OCI-LY3 (cell line): ENCODE results near the gene ARMC12.

Experiments used
- H2AFZ ChIP-seq: fragments of 200-600, 300-600 bp; shearing (Covaris generic); 2 replicates; pipeline ENCODE4 v1.6.0; 2014; ENCODE audit warnings: antibody characterized with exemption, low read depth, low read length
- H3K27ac ChIP-seq: fragments of 200-600, 300-600 bp; sonication (generic); 2 replicates; pipeline ENCODE4 v1.5.1; 2014; ENCODE audit warnings: mild to moderate bottlenecking, low read length, moderate library complexity, mixed read lengths
- H3K27me3 ChIP-seq: fragments of 200-600, 300-600 bp; sonication (generic); 2 replicates; pipeline ENCODE4 v1.6.1; 2014; ENCODE audit warnings: low read depth, low read length, mixed read lengths
- H3K36me3 ChIP-seq: fragments of 200-600, 300-600 bp; sonication (generic); replicated peaks from 2 replicates; pipeline ENCODE3; 2014; ENCODE audit warnings: low read depth, low read length, mixed read lengths
- H3K4me1 ChIP-seq: fragments of 300-600, 200-600 bp; sonication (generic); 2 replicates; pipeline ENCODE4 v1.6.1; 2014; ENCODE audit warnings: low read length, mixed read lengths
- H3K4me2 ChIP-seq: fragments of 200-600, 300-600 bp; sonication (generic); 2 replicates; pipeline ENCODE4 v1.6.1; 2014; ENCODE audit warnings: low read length, mixed read lengths
- H3K4me3 ChIP-seq: fragments of 300-600, 200-600 bp; sonication (generic); 2 replicates; pipeline ENCODE4 v1.5.1; 2014; ENCODE audit warnings: antibody characterized with exemption, mild to moderate bottlenecking, low read length, moderate library complexity
- H3K79me2 ChIP-seq: fragments of 300-600, 200-600 bp; shearing (Covaris generic); 2 replicates; pipeline ENCODE4 v1.6.1; 2014; ENCODE audit warnings: mild to moderate bottlenecking, low read length, mixed read lengths
- H3K9ac ChIP-seq: fragments of 300-600, 200-600 bp; shearing (Covaris generic); 2 replicates; pipeline ENCODE4 v1.6.0; 2014; ENCODE audit warnings: mild to moderate bottlenecking, low read length, moderate library complexity
- H3K9me3 ChIP-seq: fragments of 200-600, 300-600 bp; shearing (Covaris generic); 2 replicates; pipeline ENCODE4 v1.6.1; 2014; ENCODE audit warnings: low read length, mixed read lengths; ENCODE audit not compliant: insufficient read depth
- H4K20me1 ChIP-seq: fragments of 200-600, 300-600 bp; sonication (generic); 2 replicates; pipeline ENCODE4 v1.6.1; 2016; ENCODE audit warnings: low read length, mixed read lengths; ENCODE audit not compliant: insufficient read depth
- CTCF ChIP-seq: fragments of 200-600, 300-600 bp; sonication (generic); IDR thresholded peaks from 2 replicates; pipeline ENCODE4 v1.5.1; 2014; ENCODE audit warnings: antibody characterized with exemption, low read length, low read depth
- EZH2phosphoT487 ChIP-seq: fragments of 200-600 bp; shearing (Covaris generic); IDR thresholded peaks from 2 replicates; pipeline ENCODE4 v1.6.1; 2018; ENCODE audit warnings: antibody characterized with exemption, mixed run types, low read depth

Gene ARMC12

DNA sequence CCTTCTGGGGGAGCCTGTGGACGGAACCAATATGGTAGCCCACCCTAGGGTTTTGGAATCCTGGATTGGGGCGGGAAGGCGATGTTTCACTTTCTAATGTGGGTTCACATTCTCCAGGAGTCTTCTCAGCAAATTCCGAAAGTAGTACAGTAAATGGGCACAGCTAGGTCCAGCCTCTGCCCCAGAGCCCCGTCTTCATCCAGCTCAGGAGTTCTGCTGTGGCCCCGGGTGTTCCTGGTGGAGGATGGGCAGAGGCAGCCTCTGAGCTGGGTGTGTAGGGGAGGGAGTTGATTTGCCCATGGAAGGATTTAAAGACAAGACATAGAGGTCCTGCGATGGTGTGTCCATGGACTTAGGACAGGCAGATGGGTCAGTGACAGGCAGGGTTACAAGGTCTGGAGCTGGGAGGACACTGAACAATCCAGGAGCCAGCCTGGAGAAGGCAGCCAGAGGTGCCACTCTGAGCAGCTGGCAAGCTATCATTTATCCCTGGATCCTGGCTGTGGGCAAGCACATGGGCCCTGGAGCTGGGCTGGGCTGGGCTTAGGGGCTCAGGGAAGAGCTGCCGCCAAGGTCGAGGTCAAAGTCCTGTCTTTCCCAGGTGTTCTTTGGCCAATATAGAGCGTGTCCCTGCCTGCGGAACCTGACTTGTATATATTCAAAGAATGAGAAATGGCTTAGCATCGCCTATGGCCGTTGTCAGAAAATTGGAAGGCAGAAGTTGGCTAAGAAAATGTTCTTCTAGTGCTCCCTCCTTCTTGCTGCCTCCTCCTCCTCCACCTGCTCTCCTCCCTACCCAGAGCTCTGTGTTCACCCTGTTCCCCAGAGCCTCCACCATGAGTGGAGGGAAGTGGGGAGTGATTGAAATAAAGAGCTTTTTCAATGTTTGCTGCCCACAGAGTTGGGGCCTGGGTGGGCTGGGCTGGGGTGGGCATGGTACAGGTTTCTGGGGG, 50.7 kb downstream of the ARMC12 start:
- Histone ChIP-seq H2AFZ (no peak overlapping the region), H3K9me3 (no peaks in the 10 kb centered on the region), H3K4me1 (no peaks in the 10 kb centered on the region), H4K20me1 (no peaks in the 10 kb centered on the region), H3K4me3 (no peak overlapping the region), H3K36me3 (no peaks in the 10 kb centered on the region), H3K79me2 (no peaks in the 10 kb centered on the region), H3K4me2 (no peak overlapping the region), H3K27me3 (peaks cover 44% of the 10 kb centered on the region), H3K27ac (no peak overlapping the region), H3K9ac (no peak overlapping the region)
- TF ChIP-seq EZH2phosphoT487: no peak
- no peak for TF ChIP-seq CTCF

DNA sequence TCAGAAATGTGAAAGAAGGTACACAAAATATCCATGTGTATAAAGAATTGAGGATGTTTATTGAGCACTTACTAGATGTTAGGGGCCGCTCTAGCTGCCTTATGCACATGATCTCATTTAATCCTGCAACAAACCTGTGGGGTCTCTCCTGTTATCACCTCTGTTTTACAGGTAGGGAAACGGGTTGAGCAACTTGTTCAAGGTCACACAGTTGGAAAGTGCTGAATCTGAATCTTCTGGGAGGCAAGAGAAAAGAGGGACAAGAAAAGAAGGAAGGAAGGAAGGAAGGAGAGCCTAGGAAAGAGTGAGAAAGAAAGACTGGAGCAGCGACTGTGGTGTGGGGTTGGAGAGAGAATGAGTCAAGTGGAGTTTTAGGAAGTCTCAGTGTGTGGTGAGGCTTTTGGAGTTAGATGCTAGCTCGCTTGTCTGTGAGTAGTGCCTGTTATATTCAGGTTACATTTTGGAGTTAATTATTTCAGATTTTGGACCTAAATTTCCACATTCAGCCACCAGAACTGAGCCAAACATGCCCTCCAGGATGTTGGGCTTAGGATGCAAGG, 51.7 kb downstream of the ARMC12 start:
- no peaks in the 10 kb centered on the region for H3K79me2 ChIP-seq
- no peak overlapping the region for H3K4me2 ChIP-seq
- no peak overlapping the region for H3K4me3 ChIP-seq
- no peak overlapping the region for H3K27ac ChIP-seq
- no peaks in the 10 kb centered on the region for H4K20me1 ChIP-seq
- H3K4me1 ChIP-seq: no peaks in the 10 kb centered on the region
- no peaks in the 10 kb centered on the region for H3K36me3 ChIP-seq
- no peaks in the 10 kb centered on the region for H3K9me3 ChIP-seq
- no peak overlapping the region for H3K9ac ChIP-seq
- no peak overlapping the region for H2AFZ ChIP-seq
- H3K27me3 ChIP-seq: peaks cover 49% of the 10 kb centered on the region
- TF ChIP-seq EZH2phosphoT487 (no peak), CTCF (no peak)

GRCh38 chr6:35790683-35791082, 53.9 kb downstream of the ARMC12 start:
- no peaks in the 10 kb centered on the region for H3K9me3 ChIP-seq
- TF ChIP-seq CTCF: no peak
- TF ChIP-seq EZH2phosphoT487: no peak
- H3K9ac ChIP-seq: no peak overlapping the region
- H3K4me3 ChIP-seq: no peak overlapping the region
- H3K27ac ChIP-seq: no peak overlapping the region
- no peak overlapping the region for H3K4me2 ChIP-seq
- no peaks in the 10 kb centered on the region for H3K4me1 ChIP-seq
- H3K79me2 ChIP-seq: no peaks in the 10 kb centered on the region
- no peak overlapping the region for H2AFZ ChIP-seq
- no peaks in the 10 kb centered on the region for H4K20me1 ChIP-seq
- peaks cover 49% of the 10 kb centered on the region for H3K27me3 ChIP-seq
- H3K36me3 ChIP-seq: no peaks in the 10 kb centered on the region
